Caco-2 (cell line): ENCODE data around the gene DDX3Y. TPM values are rescaled to one million over a fixed set of nuclear protein-coding genes. Genes with fewer than 3 reads are reported as not detected.

Experiments
- Bru-seq: library from RNA; stranded (reverse); fragments of 400-500 nt; gene quantifications from one replicate; lab custom pipeline; 2021; lab: Mats Ljungman, UMichigan
- BruChase-seq, 2 experiments: library from RNA; stranded (reverse); fragments of 400-500 nt; gene quantifications; one replicate each; lab custom pipeline; 2021; lab: Mats Ljungman, UMichigan
- BruUV-seq: library from RNA; stranded (reverse); fragments of 400-500 nt; replicated peaks from 2 replicates; lab custom pipeline; 2021; lab: Mats Ljungman, UMichigan
- CTCF ChIA-PET: fragments of 300-600 bp; sonication (Branson Sonifier 250); formaldehyde crosslinking; loops from one replicate; lab custom pipeline; 2022; ENCODE audit warnings: antibody characterized with exemption; lab: Charles Lee
- POLR2A ChIA-PET: fragments of 300-600 bp; sonication (Branson Sonifier 250); formaldehyde crosslinking; loops from one replicate; lab custom pipeline; 2022; ENCODE audit warnings: antibody characterized with exemption; lab: Charles Lee
- DNase-seq, 2 experiments: peaks; one replicate each; pipeline versions ENCODE4 v3.0.0 to v3.0.0-alpha.2; 2020 to 2022
- H3K27me3 ChIP-seq: replicated peaks from 2 replicates; pipeline ENCODE4 v1.6.0; 2011; ENCODE audit warnings: low read length; ENCODE audit not compliant: control insufficient read depth, insufficient read depth
- H3K36me3 ChIP-seq: 2 replicates; pipeline ENCODE4 v1.5.1; 2011; ENCODE audit warnings: low read length; ENCODE audit not compliant: control insufficient read depth, insufficient read depth
- H3K4me1 ChIP-seq: fragments of 250-450 bp; sonication (Bioruptor Pico); 2 replicates; pipeline ENCODE4 v1.5.1; 2020; ENCODE audit warnings: mild to moderate bottlenecking
- H3K4me3 ChIP-seq: 2 replicates; pipeline ENCODE4 v1.5.1; 2011; ENCODE audit warnings: low read depth, mild to moderate bottlenecking, control low read depth, low read length
- H3K9me3 ChIP-seq: fragments of 250-450 bp; sonication (Bioruptor Pico); 2 replicates; pipeline ENCODE4 v1.5.1; 2020; ENCODE audit warnings: mild to moderate bottlenecking, moderate library complexity
- H3K27ac Mint-ChIP-seq: one replicate; pipeline ENCODE4 v1.8.0; 2022; ENCODE audit warnings: mixed read lengths; ENCODE audit not compliant: unreplicated experiment
- H3K27me3 Mint-ChIP-seq: one replicate; pipeline ENCODE4 v1.8.0; 2022; ENCODE audit warnings: mixed read lengths; ENCODE audit not compliant: insufficient read depth, unreplicated experiment
- H3K36me3 Mint-ChIP-seq: one replicate; pipeline ENCODE4 v1.8.0; 2022; ENCODE audit warnings: mild to moderate bottlenecking, mixed read lengths; ENCODE audit not compliant: insufficient read depth, unreplicated experiment
- H3K4me1 Mint-ChIP-seq: one replicate; pipeline ENCODE4 v1.8.0; 2022; ENCODE audit warnings: low read depth, mixed read lengths; ENCODE audit not compliant: unreplicated experiment
- H3K4me3 Mint-ChIP-seq: one replicate; pipeline ENCODE4 v1.8.0; 2022; ENCODE audit warnings: mild to moderate bottlenecking, moderate library complexity, mixed read lengths; ENCODE audit not compliant: unreplicated experiment
- H3K9me3 Mint-ChIP-seq: one replicate; pipeline ENCODE4 v1.8.0; 2022; ENCODE audit warnings: mixed read lengths; ENCODE audit not compliant: unreplicated experiment
- intact Hi-C: fragments of 100-400 bp; cut with micrococcal nuclease; formaldehyde crosslinking; loops from one replicate; pipeline ENCODE4 v1.10.0; 2022; ENCODE audit not compliant: unreplicated experiment
- long read RNA-seq: library from polyadenylated mRNA; stranded (forward); transcript quantifications from one replicate; pipeline ENCODE4 v2.0.0, GENCODE V29; 2022
- total RNA-seq: library from RNA; stranded (reverse); gene quantifications from 2 replicates; pipeline ENCODE4 v1.2.3, GENCODE V29; 2022
- TF ChIP-seq, protein P1 (sequence below), 2 experiments: fragments of 200-600 bp in 1 of 2; IDR thresholded peaks; 1 replicate in 1 of 2; 2 replicates in 1 of 2; pipeline versions ENCODE4 v1.5.1 to v1.8.0; 2011 to 2022; ENCODE audit warnings: antibody characterized with exemption in 1 of 2, control low read depth in 1 of 2, inconsistent platforms in 1 of 2, low read depth in 1 of 2, low read length in 1 of 2, mild to moderate bottlenecking in 1 of 2, moderate library complexity in 1 of 2; ENCODE audit not compliant: insufficient read depth in 1 of 2, severe bottlenecking in 1 of 2, unreplicated experiment in 1 of 2

The DDX3Y gene
- not detected in 2 replicates for total RNA-seq
- Bru-seq, nascent RNA: not detected
- not detected for BruChase-seq, experiment 1, labeled RNA remaining after a 2-hour chase
- BruChase-seq, experiment 2, labeled RNA remaining after a 6-hour chase: not detected
- long read RNA-seq: 0 reads

DNA sequence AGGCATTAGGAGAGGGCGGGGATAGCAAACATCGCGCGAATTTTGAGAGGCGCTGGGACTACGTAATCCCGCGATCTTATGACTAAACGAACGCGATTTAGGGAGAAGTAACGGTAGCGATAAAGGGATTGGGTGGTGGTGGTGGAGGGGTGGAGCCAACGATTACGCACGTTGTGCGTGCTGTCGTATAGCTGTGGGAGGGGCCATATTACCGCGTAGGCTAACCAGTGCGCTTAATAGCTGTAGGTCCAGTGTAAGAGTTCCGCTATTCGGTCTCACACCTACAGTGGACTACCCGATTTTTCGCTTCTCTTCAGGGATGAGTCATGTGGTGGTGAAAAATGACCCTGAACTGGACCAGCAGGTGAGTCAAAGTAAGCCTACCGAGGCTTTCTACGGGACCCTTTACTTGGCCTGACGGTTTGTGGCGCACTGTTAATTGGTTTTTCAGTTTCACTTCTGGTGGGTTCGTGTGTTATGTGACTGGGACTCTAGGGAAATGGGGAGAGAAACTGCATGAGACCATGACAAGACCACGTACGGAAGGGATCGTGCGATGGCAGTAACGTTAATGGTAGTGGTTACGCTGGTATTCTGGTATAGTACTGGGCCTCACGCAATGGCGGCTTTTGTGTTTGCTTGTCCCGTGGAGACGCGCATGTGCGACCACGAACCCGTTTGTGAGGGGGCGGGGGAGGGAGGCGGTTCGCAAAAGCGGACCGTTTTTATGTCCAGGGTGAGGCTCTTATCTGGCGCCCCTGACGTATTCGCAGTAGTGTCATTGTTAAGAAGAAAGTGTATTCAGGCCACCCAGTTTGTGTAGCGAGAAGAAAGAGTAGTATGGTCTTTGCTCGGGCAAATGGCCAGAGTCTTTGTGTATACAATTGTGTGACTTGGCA is at the start of gene DDX3Y:
Gene DDX3Y, plus strand, starts transcription at position 251 of the 899 bp plus-strand sequence. Its CDS starts 69 bp downstream, at position 320.
- Mint-ChIP-seq H3K4me1 (no peaks in the 10 kb centered on the region), H3K9me3 (no peaks in the 10 kb centered on the region), H3K36me3 (no peaks in the 10 kb centered on the region), H3K27me3 (no peaks in the 10 kb centered on the region), H3K27ac (no peak within 1 kb of the TSS), H3K4me3 (no peak within 1 kb of the TSS)
- Histone ChIP-seq H3K27me3 (no peaks in the 10 kb centered on the region), H3K36me3 (no peaks in the 10 kb centered on the region), H3K4me3 (no peak within 1 kb of the TSS), H3K9me3 (no peaks in the 10 kb centered on the region), H3K4me1 (no peaks in the 10 kb centered on the region)
- CTCF ChIA-PET: no interaction called here
- TF ChIP-seq, protein P1, sequence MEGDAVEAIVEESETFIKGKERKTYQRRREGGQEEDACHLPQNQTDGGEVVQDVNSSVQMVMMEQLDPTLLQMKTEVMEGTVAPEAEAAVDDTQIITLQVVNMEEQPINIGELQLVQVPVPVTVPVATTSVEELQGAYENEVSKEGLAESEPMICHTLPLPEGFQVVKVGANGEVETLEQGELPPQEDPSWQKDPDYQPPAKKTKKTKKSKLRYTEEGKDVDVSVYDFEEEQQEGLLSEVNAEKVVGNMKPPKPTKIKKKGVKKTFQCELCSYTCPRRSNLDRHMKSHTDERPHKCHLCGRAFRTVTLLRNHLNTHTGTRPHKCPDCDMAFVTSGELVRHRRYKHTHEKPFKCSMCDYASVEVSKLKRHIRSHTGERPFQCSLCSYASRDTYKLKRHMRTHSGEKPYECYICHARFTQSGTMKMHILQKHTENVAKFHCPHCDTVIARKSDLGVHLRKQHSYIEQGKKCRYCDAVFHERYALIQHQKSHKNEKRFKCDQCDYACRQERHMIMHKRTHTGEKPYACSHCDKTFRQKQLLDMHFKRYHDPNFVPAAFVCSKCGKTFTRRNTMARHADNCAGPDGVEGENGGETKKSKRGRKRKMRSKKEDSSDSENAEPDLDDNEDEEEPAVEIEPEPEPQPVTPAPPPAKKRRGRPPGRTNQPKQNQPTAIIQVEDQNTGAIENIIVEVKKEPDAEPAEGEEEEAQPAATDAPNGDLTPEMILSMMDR (IDR thresholded peaks at IDR 0.05; ENCODE audit: insufficient read depth in 1 of 2, low read depth in 1 of 2, low read length in 1 of 2, severe bottlenecking in 1 of 2, unreplicated experiment in 1 of 2): no peak
- DNase-seq: no peak
- intact Hi-C loops: no loop called here
- POLR2A ChIA-PET: no interaction called here
- no TSS peak for BruUV-seq

DNA sequence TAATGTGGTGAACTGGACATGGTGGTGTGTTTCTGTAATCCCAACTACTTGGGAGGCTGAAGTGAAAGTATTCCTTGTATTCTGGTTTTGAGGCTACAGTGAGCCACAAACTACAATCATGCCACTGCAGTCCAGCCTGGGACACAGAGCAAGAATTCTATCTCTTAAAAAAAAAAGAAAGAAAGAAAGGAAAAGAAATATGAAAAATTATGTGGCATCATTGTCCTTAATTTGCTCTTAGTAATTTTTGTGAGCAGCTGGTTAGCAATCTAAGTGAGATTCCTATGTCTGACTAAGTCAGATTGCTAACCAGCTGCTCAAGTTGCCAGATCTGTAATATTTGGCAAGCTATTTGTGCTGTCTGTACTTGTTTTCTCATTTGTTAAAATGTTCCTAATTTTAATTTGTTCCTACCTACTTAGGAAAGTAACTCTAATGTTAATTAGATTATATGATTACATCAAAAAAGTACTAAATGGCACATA is 48.8 kb upstream of the DDX3Y start:
- no peaks in the 10 kb centered on the region for H3K9me3 ChIP-seq
- BruUV-seq: no TSS peak
- no peaks in the 10 kb centered on the region for H3K27me3 Mint-ChIP-seq
- no peaks in the 10 kb centered on the region for H3K36me3 Mint-ChIP-seq
- H3K27ac Mint-ChIP-seq: no peak overlapping the region
- H3K4me3 Mint-ChIP-seq: no peak overlapping the region
- ChIA-PET CTCF (no interaction called here), POLR2A (no interaction called here)
- no peaks in the 10 kb centered on the region for H3K4me1 Mint-ChIP-seq
- intact Hi-C loops: no loop called here
- no peaks in the 10 kb centered on the region for H3K36me3 ChIP-seq
- TF ChIP-seq, protein P1 (IDR thresholded peaks at IDR 0.05; ENCODE audit: insufficient read depth in 1 of 2, low read depth in 1 of 2, low read length in 1 of 2, severe bottlenecking in 1 of 2, unreplicated experiment in 1 of 2): no peak
- H3K4me1 ChIP-seq: no peaks in the 10 kb centered on the region
- no peaks in the 10 kb centered on the region for H3K27me3 ChIP-seq
- no peak for DNase-seq
- no peaks in the 10 kb centered on the region for H3K9me3 Mint-ChIP-seq
- no peak overlapping the region for H3K4me3 ChIP-seq

DNA sequence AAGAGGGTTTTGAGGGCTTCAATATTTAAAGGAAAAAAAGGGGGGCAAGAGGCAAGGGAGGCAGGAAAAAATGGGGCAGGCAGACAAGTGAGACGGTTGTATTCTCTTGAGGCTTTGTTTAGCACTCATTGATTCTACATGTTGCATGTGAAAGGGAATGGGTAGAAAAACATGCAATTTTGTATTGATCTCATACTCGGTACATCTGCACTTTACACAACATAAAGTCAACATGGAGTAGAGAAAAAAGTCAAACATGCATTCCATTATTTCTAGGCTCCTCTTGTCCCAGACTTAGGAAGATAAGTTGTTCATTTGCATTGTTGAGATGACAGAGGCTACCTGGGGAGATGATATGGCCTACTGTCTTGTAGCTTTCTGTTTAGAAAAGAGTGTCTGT is 36.7 kb upstream of the DDX3Y start:
- POLR2A ChIA-PET: no interaction called here
- no peaks in the 10 kb centered on the region for H3K27me3 ChIP-seq

More for the DNA sequence above, 36.7 kb upstream of the DDX3Y start:
- no peak overlapping the region for H3K4me3 Mint-ChIP-seq
- H3K4me3 ChIP-seq: no peak overlapping the region
- H3K9me3 ChIP-seq: no peaks in the 10 kb centered on the region
- H3K9me3 Mint-ChIP-seq: no peaks in the 10 kb centered on the region
- H3K4me1 ChIP-seq: no peaks in the 10 kb centered on the region
- no peaks in the 10 kb centered on the region for H3K36me3 Mint-ChIP-seq
- TF ChIP-seq, protein P1 (IDR thresholded peaks at IDR 0.05; ENCODE audit: insufficient read depth in 1 of 2, low read depth in 1 of 2, low read length in 1 of 2, severe bottlenecking in 1 of 2, unreplicated experiment in 1 of 2): no peak
- no peaks in the 10 kb centered on the region for H3K36me3 ChIP-seq
- intact Hi-C loops: no loop called here
- no peaks in the 10 kb centered on the region for H3K4me1 Mint-ChIP-seq
- CTCF ChIA-PET: no interaction called here
- no peak overlapping the region for H3K27ac Mint-ChIP-seq
- BruUV-seq: no TSS peak
- no peak for DNase-seq
- no peaks in the 10 kb centered on the region for H3K27me3 Mint-ChIP-seq
